GM18909 (cell line): ENCODE data around the gene TMEM87B.
"Not testable (repeated sequence)": the region's sequence is repeated elsewhere in the genome, so short reads cannot be mapped to it uniquely, and the experiment has no call there.

Source experiments
- ATAC-seq: cut with Tn5 transposase; IDR thresholded peaks from one replicate; pipeline ENCODE4 v1.9.1; 2021; ENCODE audit warnings: mild to moderate bottlenecking; ENCODE audit not compliant: unreplicated experiment, poor library complexity

The TMEM87B gene

DNA sequence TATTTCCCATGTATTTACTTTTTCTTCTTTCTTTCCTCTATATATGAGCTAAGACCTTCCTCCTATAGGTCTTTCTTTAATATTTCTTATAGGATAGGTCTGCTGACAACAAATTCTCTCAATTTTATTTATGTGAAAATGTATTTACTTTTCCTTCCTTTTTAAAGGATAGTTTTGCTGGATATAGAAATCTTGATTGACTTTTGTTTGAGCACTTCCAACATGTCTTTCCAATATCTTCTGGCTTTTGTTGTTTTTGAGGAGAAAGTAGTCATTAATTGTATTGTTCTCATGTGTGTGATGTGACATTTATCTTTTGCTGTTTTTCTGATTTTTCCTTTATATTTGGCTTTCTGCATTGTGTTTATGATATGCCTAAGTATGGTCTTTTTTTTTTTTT lies 54.2 kb downstream of the TMEM87B start:
- ATAC-seq = no peak

- no peak for ATAC-seq
These were observed 55.9 kb downstream of the TMEM87B start for GRCh38 chr2:112110966-112111365.

- not testable (repeated sequence) for ATAC-seq
These were observed 58.3 kb downstream of the TMEM87B start for GRCh38 chr2:112113354-112113753.

DNA sequence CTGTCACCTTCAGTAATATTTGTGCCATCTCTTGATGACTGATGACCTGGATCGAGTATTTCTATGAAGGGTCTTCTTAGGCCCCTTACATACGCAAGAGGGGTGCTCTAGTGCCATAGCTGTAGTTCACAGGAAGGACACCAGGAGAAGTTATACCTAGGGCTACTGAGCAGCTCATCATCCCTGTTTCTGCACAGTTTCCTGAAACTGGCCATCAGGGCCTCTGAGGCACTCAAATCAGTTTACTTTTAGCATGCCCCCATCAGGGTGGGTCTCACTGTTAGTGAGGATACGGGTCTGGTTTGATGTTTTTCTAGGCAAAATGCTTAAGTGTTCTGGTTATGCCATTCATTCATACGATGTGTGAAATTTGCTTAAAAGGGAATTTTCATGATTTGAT lies 63.1 kb downstream of the TMEM87B start:
- ATAC-seq = no peak

DNA sequence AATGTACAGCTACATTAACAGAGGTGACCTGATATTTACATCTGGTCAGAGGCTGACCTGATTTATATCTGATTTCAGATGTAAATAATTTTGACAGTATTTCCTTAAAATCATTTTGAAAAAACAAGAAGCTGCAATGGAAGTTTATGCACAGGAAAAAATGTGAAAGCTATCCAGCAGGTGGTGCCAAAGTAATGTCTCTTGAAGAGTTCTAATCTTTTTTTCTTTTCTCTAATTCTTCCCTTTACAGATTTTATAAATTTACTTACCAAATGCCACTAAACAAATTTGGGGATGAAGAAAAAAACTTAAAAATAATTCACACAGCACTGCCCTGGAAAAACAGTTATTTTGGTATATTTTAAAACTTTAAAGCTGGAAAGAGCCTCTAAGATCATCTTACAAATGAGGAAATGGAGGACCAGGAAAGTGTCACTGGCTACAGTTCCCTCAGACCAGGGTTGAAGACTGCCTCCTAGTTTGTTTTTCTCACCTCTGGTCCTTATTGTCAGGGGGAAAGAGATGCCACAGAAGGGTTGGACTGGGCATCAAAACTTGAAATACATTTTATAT lies 66.7 kb downstream of the TMEM87B start:
- ATAC-seq = no peak

- ATAC-seq = no peak
These were observed 74.0 kb downstream of the TMEM87B start for GRCh38 chr2:112129060-112129459.

- no peak for ATAC-seq
These were observed 78.3 kb downstream of the TMEM87B start for GRCh38 chr2:112133344-112133743.

DNA sequence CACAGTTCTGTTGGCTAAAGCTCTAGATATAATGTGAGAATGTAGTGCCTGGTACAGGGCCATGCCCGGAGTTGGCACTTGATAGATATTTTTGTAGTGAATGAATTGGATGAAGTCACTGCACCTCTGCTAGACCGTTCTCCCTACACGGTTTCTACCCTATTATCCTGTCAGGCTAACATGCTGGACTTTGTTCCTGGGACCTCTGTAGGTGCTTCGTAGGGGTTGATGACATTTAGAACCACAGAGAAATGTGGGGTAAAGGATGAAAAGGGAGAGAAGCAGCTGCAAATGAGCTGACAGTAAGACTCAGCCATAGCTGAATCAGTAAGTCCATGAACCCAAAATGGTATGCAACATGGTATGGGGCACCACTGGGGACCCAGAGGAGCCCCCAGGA lies 79.1 kb downstream of the TMEM87B start:
- ATAC-seq = no peak

- no peak for ATAC-seq
These were observed 81.0 kb downstream of the TMEM87B start for GRCh38 chr2:112136096-112136495.

DNA sequence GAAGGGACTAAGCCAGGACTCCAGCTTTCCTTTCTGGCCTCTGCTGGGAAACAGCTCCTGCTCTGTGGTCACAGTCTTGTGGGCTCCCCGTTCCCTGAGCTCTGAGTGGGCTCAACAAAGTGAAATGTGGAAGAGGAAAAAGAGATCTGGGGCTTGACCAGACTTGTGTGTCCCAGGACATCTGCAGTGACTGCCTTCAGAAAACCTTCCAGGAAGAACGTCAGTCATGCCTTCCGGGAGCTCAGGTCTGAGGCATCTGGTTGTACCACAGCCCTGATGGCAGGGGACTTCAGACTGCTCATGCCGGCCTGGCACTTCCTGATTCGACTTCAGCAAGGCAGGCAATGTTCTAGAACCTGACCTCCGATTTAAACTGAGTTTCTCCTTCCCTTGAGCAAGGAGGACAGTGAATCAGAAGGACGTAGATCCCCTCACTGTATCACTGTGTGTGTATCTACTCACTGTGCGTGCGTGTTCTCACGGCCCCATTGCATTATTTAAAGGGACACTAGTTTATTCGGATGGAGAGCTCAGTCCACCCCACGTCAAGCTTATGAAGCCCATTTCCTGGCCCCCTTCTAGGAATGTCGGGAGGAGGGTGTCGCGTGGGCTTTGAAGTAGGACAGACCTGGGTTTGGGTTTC lies 82.6 kb downstream of the TMEM87B start:
- ATAC-seq = no peak

- ATAC-seq = no peak
These were observed 83.3 kb downstream of the TMEM87B start, which contains the start of gene FBLN7 for GRCh38 chr2:112138159-112139032. Gene FBLN7 (plus strand): TSS chr2:112138385. CDS start chr2:112138656, 271 bp downstream.

- ATAC-seq = not testable (repeated sequence)
These were observed 84.1 kb downstream of the TMEM87B start for GRCh38 chr2:112139033-112139614.

DNA sequence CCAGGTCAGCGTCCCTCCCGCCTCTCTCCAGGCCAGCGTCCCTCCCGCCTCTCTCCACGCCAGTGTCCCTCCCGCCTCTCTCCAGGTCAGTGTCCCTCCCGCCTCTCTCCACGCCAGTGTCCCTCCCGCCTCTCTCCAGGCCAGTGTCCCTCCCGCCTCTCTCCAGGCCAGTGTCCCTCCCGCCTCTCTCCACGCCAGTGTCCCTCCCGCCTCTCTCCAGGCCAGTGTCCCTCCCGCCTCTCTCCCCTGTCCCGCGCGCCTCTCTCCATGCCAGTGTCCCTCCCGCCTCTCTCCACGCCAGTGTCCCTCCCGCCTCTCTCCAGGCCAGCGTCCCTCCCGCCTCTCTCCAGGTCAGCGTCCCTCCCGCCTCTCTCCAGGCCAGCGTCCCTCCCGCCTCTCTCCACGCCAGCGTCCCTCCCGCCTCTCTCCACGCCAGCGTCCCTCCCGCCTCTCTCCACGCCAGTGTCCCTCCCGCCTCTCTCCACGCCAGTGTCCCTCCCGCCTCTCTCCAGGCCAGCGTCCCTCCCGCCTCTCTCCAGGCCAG lies 84.7 kb downstream of the TMEM87B start:
- not testable (repeated sequence) for ATAC-seq

DNA sequence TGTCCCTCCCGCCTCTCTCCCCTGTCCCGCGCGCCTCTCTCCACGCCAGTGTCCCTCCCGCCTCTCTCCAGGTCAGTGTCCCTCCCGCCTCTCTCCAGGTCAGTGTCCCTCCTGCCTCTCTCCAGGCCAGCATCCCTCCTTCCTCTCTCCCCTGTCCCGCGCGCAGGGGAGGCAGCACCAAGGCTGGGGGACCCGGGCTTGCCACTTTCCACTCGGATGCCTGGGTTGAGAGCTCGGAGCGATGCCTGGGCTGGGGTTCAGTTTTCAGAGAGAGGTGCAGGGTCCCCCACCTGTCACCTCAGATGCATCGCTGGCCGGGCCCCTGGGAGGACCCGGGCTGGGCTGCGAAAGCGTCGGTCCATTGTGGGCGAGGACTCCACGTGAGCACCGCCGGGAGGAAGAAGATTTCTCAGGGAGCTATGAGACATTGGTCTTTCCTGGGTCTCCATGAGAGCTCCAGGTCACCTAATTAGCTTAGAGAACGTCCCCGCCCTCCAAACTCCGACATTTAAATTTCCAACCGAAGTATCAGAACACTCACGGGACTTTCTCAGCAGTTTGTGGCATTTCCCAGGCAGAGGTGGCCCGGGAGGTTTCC lies 85.2 kb downstream of the TMEM87B start:
- no peak for ATAC-seq

DNA sequence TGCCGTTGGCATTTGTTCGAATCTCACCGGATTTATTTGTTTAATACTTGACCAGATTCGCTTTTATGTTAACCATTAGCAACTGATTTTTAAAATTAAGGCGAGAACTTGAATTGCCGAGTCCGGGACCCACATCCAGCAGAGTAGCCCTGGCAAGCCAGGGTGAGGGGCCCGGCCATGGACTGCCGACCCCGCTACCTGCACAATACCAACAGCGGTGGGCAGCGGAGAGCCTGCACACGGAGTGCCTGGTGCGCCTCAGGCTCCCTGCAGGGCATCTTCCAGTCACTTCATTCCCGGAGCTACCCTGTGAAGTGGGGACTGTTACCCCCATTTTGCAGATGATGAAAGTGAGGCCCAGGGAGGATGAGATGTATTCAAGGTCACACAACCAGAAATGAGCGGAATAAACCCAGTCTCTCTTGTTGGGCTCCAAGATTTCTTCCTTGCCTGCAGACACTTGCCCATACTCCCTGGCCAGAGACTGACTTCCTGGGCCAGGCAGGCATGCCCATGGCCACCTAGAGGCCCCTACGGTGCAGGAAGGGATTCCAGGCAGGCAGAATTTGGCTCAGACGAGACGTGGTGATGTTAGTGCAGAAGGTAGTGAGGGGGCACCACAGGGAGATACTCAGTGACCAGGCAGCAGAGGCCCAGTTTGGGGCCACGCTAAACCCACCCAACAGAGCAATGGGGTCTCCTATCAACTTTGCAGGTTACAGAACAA lies 86.0 kb downstream of the TMEM87B start:
- ATAC-seq = no peak

GRCh38 chr2:112141626-112142007 lies 86.5 kb downstream of the TMEM87B start:
- ATAC-seq = no peak

DNA sequence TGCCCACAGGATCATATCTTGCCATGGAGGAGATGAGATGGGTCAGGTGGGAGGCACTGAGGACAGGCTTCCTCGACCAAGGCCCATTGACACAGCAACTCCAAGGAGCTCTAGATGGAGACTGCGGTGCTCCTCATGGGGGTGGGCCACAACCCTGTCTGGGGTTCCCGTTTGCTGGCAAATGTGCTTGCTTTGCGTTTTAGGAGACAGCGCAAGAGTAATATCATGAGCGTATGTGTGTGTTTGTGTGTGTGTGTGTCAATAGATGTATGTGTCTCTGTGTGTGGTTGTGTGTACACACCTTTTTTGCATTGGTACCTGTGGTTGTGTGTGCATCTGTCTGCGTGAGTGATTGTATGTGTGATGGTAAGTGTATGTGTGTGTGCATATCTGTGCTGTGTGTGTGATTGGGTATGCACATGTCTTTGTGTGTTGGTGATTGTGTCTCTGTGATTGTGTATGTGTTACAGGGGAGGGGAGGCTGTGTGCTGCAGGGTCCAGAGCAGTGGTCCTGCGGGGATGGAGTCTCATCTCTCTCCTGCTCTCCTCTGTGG lies 87.5 kb downstream of the TMEM87B start:
- ATAC-seq = no peak

- ATAC-seq = no peak
These were observed 88.1 kb downstream of the TMEM87B start for GRCh38 chr2:112143150-112143549.

DNA sequence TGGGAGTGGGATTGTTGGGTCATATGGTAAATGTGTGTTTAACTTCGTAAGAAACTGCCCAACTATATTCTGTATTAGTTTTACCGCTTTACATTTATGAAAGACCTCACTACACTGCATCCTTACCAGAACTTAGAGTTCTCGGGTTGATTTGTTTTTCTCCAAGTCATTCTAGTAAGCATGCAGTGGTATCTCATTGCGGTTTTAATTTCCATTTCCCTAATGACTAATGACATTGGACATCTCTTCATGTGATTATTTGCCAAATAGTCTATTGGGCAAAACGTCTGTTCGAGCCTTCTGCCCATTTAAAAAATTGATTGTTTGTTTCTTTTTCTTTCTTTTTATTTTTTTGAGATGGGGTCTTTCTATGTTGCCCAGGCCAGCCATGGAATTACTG lies 89.9 kb downstream of the TMEM87B start:
- no peak for ATAC-seq
